GM19438 (cell line): Measurements from ENCODE around the gene ACTC1.

Experiments used
- ATAC-seq: cut with Tn5 transposase; IDR thresholded peaks from one replicate; pipeline ENCODE4 v1.9.1; 2021; ENCODE audit warnings: low read depth; ENCODE audit not compliant: unreplicated experiment

ACTC1 gene

GRCh38 chr15:34802803-34803750, 7.7 kb upstream of the ACTC1 start:
- no peak for ATAC-seq

GRCh38 chr15:34802371-34802770, 7.0 kb upstream of the ACTC1 start:
- no peak for ATAC-seq

DNA sequence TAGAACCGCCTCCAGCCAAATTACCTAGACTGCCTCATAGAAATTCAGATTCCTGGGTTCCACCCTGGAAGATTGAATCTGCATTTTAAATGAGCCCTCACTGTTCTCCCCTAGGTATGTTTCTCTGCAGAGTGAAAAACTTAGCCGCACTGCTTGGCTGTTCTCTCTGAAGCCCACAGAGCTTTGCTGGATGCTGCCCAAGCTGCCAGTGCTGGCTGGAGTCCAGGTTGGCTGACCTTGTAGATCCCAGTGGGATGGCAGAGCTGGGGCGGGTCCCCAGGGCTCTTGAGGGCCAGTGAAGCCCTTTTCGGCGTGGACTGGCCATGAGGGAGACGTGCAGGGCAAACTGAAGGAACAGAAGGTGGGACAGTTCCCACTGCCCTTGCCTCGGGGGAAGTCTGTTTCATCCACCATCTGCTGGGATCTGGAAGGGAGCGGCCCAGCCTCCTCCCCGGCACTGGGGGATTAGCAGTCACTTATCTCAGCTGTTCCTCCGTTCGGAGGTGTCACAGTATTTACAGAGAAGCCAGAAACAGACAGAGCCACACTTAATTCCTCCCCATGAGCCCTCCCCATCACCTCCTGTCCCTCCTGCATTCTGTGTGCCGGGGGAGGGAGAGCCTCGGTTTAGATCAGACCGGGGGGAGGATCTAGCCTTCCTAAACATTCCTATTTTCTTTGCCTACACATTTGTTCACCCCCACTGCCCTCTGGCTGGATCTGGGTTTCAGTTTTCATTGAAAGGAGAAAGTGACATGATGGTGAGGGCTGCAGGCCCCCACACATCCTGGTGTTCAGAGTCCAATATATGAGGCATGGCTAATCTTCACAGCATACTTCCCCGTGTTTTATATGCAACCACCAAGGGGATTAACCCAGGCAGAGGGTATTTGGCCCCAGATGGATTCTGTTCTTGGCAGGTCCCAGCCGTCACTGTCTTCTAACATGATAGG, 4.1 kb upstream of the ACTC1 start:
- ATAC-seq = no peak

DNA sequence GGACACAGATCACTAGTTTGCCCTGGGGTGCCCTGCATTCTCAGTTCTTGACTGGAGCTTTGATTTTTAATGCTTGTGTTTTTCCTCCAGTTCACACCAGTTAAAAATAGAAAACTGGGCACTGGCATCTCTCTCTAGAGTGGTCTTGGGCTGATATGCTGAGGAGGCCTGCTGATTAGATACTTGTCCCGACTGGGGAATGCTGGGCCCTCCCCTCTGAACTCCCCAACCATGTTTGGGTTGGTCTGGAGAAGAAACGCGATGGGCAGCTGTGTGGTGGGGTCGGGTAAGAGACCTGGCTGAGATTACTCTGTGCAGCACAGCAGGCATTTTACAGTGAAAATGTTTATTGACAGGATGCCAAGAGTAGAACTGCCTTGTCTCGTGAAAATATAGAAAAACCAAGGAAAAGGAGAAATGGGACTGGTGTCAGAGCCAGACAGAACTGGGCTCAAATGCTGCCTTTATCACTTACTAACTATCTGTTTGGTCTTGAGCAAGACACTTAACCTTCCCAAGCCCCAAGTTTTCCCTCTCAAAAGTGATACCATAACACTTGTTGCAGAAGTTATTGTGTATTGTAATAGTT, 1.6 kb upstream of the ACTC1 start:
- ATAC-seq = no peak

DNA sequence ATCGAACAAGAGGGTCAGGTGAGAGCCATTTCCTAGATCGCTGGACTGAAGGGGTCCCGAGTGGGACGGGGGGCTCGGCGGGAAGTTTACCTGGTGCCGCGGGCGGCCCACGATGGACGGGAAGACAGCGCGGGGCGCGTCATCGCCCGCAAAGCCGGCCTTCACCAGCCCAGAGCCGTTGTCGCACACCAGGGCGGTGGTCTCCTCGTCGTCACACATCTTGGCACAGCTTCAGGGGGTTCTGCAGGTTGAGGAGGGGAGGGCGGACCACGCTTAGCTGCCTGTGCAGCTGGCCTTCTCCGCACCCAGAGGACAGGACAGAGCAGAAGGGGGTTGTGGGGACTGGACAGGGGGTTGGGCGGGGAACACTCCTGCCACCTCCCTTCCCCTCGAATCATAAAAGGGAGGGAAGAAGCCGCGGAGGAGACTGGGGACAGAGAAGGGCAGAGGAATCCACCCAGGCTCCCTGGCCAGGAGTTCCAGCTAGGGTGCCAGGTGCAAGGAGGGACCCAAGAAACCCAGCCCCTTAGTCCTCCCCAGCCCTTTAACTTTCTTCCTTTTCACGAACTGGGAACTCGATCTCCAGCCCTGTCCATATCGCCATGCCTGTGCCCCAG, 651 bp downstream of the ACTC1 start:
- ATAC-seq = no peak

DNA sequence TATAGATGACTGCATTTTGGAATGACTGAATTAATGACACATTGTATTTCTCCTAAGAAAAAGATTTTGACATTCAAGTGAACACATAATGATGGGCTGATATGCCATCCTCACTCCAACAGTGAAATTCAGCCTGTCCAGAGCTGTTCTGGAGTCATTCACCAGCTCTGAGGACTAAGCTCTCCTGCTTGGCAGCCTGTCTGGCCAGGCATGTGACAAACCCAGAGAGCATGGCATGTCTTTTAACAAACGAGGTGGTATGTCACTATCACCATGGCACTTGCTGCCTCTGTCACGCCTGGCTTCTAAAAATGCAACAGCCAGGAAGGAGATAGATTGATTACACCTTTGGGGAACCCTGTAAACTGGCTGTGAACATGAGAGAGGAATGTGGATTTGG, 1.4 kb downstream of the ACTC1 start:
- ATAC-seq = no peak

DNA sequence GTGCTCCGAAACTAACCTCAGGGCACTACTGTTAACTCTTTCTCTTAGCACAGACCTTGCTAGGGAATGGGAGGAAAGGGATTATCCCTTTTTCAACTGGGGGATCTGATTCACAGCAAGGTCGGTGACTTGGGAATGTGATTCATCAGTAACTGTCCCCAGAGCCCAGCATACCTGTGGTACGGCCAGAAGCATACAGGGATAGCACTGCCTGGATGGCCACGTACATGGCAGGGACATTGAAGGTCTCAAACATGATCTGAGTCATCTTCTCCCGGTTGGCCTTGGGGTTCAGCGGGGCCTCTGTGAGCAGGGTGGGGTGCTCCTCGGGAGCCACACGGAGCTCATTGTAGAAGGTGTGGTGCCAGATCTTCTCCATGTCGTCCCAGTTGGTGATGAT, 2.3 kb downstream of the ACTC1 start:
- no peak for ATAC-seq

DNA sequence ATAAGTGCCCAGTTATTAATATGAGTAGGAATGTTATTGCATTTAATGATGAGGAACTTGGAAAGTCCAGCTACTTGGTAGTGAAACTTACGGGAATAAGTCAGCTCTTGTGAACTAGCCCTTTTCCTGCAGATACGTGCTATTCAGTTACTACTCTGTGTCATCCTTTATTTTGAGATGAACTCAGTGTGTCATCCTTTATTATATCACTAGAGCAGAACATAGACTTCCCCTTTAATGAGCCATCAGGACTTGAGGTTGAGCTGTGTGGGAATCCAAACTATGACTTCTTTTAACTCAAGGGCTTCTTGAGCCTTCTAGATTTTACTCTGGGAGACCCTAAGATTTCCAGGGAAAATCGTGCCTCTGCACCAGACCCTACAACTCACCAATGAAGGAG, 3.6 kb downstream of the ACTC1 start:
- ATAC-seq = no peak

- ATAC-seq = no peak
These were observed 5.2 kb downstream of the ACTC1 start for GRCh38 chr15:34790121-34790520.

- ATAC-seq = no peak
These were observed 6.0 kb downstream of the ACTC1 start for GRCh38 chr15:34789326-34789725.

DNA sequence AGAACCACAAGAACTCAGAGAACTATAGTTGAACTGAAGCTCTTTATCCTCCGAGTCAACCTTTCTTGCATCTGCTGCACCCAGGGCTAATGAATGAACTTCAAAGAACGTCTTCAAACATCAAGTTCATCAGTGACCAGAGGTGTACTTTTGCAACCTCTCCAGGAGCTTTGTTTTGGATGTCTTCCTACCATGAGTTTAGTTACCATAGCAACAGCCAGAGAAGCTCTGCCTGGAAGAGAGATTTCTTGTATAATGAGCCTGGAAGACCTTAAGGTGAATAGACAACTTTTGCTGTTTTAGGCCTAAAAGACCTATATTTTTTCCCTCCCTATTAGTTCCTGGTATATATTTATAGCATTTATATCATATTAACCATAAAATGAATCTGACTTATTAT, 9.1 kb downstream of the ACTC1 start:
- no peak for ATAC-seq

DNA sequence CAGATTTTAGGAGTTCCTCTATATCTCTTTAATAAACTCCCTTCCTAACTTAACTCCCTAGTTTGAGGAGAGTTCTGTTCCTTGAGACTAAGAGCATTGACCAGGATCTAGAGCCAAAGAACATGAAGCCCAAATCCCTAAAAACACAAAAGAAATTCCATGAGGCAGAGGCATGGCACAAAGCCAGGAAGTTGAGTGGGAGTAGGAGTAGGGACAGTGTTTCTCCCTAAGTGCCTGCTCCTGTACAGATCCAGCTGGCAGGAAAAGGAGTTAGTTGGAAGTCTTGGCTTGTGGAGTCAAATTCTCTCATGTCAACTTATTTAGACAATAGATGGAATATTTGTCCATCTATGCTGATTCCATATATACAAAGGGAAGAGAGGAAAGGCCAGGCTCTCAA, 11.4 kb downstream of the ACTC1 start:
- ATAC-seq = no peak

- no peak for ATAC-seq
These were observed 11.9 kb downstream of the ACTC1 start for GRCh38 chr15:34783431-34783830.

DNA sequence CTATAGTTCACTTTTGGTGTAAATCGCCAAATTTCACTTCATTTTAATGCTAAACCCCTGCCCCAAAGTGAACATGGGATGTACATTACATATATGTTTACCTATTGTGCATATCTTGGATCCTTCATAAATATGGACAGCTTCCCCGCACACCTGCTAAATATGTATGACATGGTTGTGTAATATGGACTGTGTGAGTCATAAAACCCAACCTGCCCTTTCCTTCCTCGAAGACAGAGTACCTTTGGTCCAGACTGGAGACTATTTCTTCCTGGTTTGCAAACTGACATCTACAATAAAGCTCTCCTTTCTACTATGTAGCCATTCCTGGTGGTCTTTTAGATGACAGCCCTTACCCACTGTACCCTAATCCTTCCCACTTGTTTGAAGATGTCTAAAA, 12.4 kb downstream of the ACTC1 start:
- ATAC-seq = no peak

GRCh38 chr15:34780725-34781124, 14.6 kb downstream of the ACTC1 start:
- no peak for ATAC-seq

- ATAC-seq = no peak
These were observed 18.7 kb downstream of the ACTC1 start for GRCh38 chr15:34776606-34777105.

DNA sequence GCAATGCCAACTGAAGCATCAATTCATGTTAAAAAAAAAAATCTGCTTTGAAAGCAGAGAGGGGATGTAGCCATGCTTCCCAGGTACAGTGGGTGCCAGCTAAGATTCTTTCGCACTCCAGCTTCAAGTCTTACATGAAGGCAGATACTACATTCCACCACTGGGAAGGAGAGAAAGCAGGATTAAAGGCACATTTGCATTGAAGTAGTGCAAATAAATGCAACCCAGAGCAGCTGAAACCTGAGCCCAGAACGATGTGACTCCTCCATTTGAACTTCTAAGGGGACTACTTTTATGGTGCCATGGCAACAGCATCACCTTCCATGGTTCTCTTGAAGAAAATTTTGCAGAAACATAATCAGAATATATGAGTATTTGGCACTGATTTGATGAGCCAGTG, 21.4 kb downstream of the ACTC1 start:
- ATAC-seq = no peak

DNA sequence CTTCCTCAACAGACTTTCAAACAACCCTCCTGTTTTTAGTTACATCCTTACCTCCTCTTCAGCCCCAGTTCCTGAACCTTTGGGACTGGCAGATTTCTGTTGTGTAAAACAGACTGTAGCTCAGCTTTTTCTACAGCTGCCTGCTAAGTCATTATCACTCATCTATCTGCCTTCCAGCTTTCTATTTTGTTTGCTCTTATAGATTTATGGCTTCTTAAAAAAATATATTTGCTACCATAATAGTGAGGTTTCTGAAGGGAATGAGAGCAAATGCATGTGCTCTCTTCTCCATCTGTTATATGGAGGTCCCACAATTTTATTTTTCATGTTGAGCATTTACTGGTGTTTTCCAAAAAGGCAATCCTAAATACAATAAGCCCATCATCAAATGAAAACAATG, 22.3 kb downstream of the ACTC1 start:
- ATAC-seq = no peak

GRCh38 chr15:34772312-34772711, 23.0 kb downstream of the ACTC1 start:
- no peak for ATAC-seq

DNA sequence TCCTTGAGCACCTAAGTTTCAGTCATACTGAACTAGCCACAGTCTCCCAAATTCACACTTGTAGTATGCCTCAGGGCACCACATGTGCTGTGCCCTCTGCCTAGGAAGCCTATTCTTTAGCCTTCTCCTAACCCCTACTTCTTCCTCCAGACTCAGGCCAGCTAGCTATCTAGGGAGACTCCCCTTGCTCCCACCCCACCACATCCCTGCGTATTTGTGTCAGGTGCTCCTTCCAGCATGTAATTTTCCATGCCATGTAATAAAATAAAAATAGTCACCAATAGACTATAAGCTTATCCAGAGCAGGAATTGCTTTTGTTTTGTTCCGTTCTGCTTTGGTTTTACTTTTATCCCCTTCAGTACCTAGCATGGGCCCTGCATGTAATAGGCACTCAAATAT, 25.6 kb downstream of the ACTC1 start:
- no peak for ATAC-seq
